ENCODE measurements around the gene GARRE1.
A peak's percentile ranks its signal among the peaks of the same experiment; 100 is the strongest.
"Not testable (repeated sequence)": the region's sequence is repeated elsewhere in the genome, so short reads cannot be mapped to it uniquely, and the experiment has no call there.

The GARRE1 gene, protein sequence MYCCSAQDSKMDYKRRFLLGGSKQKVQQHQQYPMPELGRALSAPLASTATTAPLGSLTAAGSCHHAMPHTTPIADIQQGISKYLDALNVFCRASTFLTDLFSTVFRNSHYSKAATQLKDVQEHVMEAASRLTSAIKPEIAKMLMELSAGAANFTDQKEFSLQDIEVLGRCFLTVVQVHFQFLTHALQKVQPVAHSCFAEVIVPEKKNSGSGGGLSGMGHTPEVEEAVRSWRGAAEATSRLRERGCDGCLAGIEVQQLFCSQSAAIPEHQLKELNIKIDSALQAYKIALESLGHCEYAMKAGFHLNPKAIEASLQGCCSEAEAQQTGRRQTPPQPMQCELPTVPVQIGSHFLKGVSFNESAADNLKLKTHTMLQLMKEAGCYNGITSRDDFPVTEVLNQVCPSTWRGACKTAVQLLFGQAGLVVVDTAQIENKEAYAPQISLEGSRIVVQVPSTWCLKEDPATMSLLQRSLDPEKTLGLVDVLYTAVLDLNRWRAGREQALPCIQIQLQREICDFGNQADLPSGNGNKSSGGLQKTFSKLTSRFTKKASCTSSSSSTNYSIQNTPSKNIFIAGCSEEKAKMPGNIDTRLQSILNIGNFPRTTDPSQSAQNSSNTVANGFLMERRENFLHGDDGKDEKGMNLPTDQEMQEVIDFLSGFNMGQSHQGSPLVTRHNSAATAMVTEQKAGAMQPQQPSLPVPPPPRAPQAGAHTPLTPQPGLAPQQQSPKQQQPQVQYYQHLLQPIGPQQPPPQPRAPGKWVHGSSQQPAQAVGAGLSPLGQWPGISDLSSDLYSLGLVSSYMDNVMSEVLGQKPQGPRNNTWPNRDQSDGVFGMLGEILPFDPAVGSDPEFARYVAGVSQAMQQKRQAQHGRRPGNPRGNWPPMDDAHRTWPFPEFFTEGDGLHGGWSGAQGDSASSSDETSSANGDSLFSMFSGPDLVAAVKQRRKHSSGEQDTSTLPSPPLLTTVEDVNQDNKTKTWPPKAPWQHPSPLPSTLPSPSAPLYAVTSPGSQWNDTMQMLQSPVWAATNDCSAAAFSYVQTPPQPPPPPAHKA (N-terminal part only)

DNA sequence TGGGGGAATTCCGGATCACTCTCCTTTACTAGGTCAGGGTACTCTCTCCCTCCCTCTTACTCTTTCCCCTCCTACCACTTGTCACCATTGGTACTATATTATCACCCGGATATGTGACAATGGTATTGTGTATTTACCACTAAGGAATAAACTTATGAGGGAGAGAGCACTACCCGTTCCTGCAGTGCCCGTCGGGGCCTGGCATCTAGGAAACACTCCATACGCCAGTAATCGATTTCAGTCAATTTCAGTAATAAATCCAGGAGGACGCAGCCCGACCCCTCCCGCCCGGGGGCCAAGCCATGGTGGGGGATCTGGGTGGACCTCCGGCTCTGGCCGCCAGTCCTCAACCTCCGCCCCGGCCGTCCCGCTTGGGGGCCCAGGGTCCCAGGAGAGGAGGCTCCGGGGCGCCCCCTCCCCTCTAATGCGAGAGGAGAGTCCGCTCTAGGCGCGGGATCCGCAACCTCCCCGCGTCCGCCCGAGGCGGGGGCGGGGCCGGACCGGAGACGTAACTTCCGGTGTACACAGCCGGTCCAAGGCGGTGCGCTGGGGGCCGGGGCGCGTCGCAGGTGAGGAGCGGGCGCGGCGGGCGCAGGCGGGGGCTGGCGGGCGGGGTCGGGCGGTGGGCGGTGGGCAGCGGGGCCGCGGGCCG lies at the start of gene GARRE1:
Gene GARRE1 (plus strand): TSS at position 509 of the 652 bp plus-strand sequence. CDS start 45,920 bp downstream, outside the sequence.
- peak; percentile 60 for DNase-seq

DNA sequence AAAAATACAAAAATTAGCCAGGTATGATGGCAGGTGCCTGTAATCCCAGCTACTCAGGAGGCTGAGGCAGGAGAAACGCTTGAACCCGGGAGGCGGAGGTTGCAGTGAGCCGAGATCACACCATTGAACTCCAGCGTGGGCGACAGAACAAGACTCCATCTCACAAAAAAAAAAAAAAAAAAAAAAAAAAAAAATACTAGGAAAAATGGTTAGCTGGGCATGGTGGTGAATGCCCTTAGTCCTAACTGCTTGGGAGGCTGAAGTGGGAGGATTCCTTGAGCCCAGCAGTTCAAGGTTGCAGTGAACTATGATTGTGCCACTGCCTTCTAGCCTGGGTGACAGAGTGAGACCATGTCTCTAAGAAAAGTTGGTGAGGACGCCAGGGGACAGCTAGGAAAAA lies 49.0 kb upstream of the GARRE1 start:
- DNase-seq = not testable (repeated sequence)

DNA sequence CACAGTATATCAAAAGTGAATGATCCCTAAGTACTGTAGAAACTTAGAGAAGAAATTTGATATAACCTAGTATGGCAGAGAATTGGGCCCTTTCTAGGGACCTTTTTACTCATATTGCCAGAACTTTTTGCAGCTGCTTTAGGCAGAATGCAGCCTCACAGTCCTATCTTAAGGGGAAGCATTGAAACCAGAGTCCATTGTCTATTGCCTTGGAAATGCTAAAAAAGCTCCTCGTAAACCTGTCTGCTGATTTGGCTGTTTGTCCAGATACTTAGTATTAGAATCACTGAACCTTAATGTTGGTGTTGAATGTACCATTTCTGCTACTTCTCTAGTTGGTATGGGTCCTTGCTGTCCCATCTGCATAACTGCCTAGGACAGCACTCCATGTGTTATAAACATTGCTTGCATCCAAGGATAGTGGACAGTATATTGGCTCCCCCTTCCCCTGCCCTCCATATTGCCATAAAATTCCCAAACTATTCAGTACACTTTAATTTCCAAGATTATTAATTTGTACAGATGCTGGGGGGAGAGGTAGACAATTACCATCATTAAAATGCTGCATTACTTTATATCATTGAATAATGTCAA lies 46.0 kb upstream of the GARRE1 start:
- no peak for DNase-seq

DNA sequence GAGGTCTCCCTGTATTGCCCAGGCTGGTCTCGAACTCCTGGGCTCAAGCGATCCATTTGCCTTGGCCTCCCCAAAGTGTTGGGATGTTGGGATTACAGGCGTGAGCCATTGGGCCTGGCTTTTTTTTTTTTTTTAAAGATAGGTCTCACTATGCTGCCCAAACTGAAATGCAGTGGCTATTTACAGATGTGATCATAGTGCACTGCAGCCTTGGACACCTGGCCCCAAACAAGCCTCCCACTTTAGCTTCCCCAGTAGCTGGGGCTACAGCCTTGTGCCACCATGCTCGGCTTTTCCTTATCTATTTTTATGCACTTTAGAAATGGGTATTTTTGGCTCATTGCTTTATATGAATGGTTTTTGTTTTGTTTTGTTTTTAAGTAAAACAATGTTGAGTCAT lies 44.6 kb upstream of the GARRE1 start:
- no peak for DNase-seq

DNA sequence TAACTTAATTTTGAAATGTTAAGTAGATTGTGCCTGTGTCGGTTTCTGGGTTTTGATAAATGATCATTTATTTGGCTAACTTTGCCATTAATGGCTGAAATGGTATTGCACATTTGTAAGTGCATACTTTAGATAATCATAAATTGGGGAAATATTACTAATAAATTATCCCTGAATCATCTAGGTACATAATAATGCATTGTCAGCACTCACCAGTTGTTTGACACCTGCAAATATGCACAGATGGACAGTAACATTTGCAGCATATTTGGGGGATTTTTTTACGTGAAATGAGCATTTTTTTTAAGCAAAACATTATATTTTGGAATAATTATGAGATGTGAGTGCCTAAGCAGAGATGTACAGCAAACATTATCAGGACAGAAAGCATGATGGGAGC lies 41.1 kb upstream of the GARRE1 start:
- no peak for DNase-seq

DNA sequence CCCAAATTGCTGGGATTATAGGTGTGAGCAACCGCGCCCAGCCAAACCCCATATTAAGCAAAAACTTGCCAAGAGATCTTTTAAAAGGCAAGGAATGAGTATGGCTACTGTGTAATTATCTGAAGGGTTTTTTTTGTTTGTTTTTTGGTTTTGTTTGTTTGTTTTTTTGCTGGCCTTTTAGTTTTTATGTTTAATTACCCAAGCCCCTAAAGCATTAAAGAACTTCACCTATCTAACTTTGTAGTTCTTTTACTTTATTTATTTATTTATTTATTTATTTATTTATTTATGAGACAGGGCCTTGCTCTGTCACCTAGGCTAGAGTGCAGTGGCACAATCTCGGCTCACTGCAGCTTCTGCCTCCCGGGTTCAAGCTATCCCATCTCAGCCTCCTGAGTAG lies 40.3 kb upstream of the GARRE1 start:
- DNase-seq = no peak

DNA sequence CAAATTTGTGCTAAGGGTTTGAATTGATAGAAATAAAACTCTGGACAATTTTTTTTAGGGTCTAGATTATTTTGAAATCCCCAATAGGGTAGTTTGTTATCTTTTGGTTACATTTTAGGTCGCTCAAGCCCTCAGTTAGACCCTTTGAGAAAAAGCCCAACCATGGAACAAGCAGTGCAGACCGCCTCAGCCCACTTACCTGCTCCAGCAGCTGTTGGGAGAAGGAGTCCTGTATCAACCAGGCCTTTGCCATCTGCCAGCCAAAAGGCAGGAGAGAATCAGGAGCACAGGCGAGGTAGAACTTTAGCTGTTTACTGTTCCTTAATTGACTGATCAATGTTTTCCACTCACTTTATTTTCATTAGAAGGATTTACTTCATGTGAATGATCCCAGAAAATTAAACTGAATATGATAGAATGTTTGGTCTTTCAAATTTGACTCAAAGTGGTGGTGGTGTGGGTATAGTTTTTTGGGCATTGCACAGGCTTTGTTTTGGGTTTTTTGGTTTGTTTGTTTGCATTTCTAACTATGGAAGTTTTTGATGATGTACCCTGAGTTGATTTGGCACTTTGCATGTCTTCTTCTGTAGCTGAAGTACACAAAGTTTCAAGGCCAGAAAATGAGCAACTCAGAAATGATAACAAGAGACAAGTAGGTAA lies 39.2 kb upstream of the GARRE1 start:
- no peak for DNase-seq

DNA sequence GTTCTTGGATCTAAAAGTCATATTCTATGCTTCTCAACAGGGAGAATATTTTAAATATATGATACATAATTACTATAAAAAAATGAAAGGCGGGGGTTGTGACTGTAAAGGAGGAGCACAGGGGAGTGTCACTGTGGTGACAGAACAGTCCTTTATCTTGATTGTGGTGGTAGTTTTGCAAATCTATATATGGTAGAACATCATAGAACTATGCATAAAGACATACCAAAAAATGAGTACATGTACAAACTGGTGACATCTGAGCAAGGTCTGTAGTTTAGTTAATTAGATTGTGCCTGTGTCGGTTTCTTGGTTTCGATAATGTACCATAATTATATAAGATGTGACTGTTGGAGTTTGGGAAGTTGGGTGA lies 38.7 kb upstream of the GARRE1 start:
- DNase-seq = no peak

DNA sequence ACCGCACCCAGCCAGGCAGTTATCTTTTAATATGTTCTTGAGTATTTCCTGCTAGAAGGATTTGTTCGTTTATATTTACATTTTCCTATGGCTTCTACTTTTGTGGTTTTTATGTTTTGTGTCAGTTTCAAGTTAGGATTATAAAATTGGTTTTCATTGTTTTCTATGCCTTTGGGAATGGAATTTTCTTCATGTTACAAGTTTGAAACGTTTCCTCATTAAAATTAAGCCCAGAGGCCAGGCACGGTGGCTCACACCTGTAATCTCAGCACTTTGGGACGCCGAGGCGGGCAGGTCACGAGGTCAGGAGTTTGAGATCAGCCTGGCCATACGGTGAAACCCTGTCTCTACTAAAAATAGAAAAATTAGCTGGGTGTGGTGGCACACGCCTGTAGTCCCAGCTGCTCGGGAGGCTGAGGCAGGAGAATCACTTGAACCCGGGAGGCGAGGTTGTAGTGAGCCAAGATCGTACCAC lies 37.6 kb upstream of the GARRE1 start:
- not testable (repeated sequence) for DNase-seq

DNA sequence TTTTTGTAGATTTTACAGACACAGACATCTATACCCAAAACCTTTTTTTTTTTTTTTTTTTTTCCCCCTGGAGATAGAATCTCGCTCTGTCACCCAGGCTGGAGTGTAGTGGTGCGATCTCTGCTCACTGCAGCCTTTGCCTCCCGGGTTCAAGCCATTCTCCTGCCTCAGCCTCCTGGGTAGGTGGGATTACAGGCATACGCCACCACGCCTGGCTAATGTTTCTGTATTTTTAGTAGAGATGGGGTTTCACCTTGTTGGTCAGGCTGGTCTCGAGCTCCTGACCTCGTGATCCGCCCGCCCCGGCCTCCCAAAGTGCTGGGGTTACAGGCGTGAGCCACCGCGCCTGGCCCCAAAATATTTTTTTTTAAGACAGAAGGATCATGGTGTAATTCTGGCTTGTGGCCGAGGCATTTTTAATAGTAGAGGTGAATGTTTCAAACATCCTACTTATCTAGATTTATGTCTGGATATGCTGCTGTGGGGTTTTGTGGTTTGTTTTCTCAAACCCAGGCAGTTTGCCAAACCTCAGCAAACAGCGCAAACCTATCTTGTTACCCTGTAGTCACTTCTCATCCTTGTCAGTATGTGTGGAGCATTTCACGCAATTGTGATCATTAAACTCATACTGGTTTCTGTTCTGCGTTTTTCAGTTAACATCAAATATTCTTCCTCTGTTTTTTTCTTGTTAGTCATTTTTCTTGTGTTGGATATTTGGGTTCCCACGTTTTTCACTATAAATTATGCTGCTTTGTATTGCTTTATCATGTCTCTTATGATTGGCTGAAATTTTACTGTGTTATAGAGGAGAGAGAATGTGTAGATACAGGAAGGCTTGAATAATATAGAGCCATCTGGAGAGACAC lies 36.2 kb upstream of the GARRE1 start:
- peak; percentile 92 for DNase-seq

DNA sequence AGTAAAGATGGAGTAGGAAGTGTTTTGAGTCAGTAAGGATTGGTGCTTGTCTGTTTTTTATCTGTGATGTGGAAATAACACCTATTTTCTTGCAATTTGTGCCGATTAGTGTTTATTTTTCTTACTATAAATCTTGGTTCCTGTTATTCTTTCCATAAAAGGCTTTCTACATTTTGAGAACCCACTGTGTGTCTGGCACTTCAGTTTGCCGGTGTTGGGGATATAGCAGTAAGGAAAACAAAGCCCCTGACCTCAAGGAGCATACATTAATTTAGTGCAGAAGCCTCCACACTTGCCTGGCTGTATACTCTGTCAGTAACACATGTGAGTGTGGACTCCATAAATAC lies 35.6 kb upstream of the GARRE1 start:
- DNase-seq = no peak

DNA sequence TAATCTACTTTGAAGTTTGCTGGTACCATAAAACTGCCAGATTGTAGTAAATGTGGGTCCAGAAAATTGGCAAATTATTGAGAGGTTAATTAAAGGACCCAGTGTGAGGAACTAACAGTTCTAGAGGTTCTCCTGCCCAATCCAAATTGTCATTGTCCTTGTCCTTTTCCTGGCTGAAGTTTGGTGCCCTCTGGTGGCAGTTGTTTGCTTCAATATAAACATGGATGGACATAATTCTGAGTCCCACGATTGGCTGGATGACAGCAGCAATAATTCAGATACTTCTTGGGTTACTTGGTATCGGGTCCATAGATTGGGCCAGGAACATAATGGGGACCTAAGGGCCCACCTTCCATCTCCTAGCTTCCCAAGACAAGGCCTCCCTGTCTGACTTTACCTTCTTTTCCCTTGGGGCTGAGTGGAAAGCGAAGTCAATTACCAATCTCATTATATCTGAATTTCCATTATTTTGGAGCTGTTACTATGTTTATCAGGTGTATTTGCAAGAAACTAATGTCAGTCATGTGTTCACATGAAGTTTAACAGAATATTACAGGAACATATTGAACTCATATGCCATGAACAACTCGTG lies 33.8 kb upstream of the GARRE1 start:
- DNase-seq = peak; percentile 60

DNA sequence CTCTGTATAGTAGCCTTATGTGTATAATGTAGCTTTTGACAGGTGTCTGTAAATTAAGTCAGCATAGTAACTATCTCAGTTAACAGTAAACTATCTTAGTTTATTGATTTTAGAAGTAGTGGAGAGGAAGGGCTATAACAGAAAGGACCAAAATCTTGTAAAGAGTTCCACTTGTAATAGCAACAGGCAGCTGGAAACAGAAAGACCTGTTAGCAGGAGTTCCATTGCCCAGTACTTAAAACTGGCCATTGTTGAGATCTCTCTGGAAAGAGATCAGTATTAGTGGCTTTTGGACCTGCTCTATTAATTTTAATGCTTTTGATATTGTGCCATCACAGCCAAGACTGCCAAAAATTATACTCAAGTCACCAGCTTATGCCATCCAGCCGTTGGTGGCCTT lies 32.0 kb upstream of the GARRE1 start:
- DNase-seq = no peak

DNA sequence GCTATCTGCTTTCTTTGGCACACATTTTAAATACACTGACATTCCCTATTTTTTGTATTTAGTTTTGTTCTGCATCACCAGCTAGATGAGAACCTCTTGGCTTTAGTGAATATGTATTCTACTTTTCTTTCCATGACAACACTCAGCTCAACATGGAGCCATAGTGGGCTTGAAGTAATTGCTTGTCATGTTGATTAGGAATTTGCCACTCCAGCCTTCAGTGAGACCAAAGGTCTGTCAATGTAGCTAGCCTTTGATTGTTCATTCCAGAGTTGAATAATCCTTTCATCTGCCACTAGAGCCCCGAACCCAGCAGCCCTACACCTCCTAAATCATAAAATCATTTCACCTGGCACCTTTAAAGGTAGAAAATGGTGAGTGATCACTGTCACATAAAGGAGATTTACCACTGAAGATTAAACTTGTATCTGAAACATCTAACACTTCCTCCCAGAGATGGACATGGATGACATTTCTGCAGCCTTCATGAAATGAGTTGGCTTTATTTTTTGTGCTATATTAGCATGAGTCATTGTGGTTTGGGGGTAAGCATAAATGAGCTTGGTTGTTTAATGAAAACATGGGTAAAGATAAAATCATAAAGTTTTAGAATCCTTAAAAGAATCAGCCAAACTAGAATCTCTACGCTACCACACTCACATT lies 29.2 kb upstream of the GARRE1 start:
- DNase-seq = peak; percentile 45

DNA sequence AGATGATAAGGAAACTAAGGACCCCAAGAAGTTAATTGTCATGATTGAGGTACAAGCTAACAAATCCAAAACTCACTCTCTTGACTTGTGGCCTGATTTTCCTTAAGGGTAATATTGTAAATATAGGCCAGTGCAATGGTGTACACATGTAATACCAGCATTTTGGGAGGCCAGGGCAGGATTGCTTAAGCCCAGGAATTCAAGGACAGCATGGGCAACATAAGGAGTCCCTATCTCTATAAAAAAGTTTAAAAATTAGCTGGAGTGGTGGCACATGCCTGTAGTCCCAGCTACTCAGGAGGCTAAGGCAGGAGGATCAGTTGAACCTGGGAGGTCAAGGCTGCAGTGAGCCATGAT lies 28.7 kb upstream of the GARRE1 start:
- DNase-seq = no peak

DNA sequence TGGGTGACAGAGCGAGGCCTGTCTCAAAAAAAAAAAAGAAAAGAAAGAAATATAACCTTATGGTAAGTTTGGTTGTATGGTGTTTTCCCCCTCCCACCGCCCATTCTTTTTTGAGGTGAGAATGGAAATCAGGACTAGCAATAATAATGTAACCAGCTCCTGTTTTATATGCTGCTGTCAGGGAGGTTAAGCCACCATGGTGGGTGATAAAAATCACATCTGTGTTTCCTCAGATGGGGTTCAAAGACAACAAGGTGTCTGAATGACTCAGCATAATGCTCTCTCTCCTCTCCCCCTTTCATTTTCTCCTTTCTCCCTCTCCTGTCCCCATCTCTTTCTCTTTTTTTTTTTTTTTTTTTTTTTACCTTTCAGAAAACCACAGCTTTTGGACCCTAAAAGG lies 28.3 kb upstream of the GARRE1 start:
- DNase-seq = no peak

DNA sequence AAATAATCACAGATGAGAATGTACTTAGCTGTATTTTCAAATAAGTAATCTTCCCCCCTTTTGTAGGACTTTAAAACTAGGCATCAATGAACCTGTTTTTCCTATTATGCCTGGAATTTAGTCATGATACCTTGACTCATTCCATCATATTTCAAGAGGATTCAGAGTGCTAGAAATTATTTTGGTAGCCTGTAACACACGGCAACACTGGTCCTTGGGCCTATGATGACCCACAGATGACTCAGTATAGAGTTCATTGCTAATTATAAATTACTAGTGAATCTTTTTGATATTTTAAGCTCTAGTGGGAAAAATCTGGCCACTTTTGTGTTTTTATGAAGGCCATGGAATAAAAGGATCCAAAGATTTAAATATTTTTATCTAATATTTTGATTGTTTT lies 26.0 kb upstream of the GARRE1 start:
- DNase-seq = peak; percentile 71

DNA sequence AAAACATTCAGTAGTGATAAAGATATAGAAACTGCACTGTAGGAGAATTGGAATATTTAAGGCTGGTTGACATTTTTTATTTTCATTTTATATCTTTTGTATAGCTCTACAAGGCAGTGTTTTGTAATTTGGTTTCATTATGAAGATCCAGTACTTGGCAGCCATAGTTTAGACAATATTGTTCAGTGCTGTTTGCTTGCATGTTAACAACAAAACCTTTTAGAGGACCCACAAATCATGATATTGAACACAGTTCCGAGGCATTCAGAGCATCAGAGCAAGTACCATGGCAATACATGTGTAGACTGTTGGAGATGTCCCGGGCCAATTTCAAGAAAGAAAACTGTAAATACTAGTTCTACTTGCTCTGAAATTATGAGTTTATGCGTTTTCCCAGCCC lies 25.6 kb upstream of the GARRE1 start:
- DNase-seq = no peak

DNA sequence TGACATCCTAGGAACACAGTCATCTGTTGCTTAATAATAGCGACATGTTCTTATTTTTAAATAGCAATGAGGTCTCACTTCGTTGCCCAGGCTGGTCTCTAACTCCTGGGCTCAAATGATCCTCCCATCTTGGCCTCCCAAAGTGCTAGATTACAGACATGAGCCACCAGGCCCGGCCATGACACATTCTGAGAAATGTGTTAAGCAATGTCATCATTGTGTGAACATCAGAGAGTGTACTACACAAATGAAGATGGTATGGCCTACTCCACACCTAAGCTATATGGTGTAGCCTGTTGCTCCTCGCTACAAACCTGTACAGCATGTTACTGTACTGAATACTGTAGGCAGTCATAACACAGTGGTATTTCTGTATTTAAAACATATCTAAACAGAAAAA lies 24.6 kb upstream of the GARRE1 start:
- no peak for DNase-seq

DNA sequence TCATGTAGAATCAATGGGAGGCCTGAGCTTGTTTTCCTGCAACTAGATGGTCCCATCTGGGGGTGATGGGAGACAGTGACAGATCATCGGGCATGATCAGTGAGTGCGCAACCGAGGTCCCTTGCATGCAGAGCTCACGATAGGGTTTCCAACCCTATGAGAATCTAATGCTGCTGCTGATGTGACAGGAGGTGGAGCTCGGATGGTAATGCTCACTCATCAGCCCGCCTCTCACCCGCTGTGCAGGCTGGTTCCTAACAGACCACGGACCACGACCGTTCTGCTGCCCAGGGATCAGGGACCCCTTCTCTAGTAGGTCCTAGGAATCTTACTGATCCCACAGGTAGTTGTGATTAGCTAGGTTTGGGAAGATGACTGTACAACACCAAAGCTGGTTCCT lies 23.5 kb upstream of the GARRE1 start:
- DNase-seq = no peak
